HepG2 (cell line): Measurements from ENCODE around the gene STUB1. TPM values are rescaled to one million over a fixed set of nuclear protein-coding genes. Genes with fewer than 3 reads are reported as not detected.

Experiments
- ATF2 ChIP-seq: sonication (generic); formaldehyde crosslinking; IDR thresholded peaks from 2 replicates; pipeline ENCODE4 v1.4.0; 2020; ENCODE audit warnings: missing genetic modification reagents
- CAMTA2 ChIP-seq: sonication (generic); formaldehyde crosslinking; IDR thresholded peaks from 2 replicates; pipeline ENCODE4 v1.4.0; 2020; ENCODE audit warnings: mild to moderate bottlenecking, missing genetic modification reagents, borderline replicate concordance
- ETV5 ChIP-seq: IDR thresholded peaks from 2 replicates; pipeline ENCODE4 v1.6.1; 2018; ENCODE audit warnings: missing biosample characterization, missing genetic modification reagents, inconsistent platforms, borderline replicate concordance
- KLF11 ChIP-seq: IDR thresholded peaks from 2 replicates; pipeline ENCODE4 v1.6.1; 2016; ENCODE audit warnings: missing compliant biosample characterization
- MYPOP ChIP-seq: sonication (generic); formaldehyde crosslinking; IDR thresholded peaks from 2 replicates; pipeline ENCODE4 v1.8.1; 2023; ENCODE audit warnings: mild to moderate bottlenecking, moderate library complexity, missing genetic modification reagents
- SNAPC5 ChIP-seq: sonication (generic); formaldehyde crosslinking; IDR thresholded peaks from 2 replicates; pipeline ENCODE4 v1.8.1; 2023; ENCODE audit warnings: mild to moderate bottlenecking, missing genetic modification reagents, borderline replicate concordance
- ZBTB46 ChIP-seq: sonication (generic); formaldehyde crosslinking; IDR thresholded peaks from 2 replicates; pipeline ENCODE4 v1.4.0; 2020; ENCODE audit warnings: mild to moderate bottlenecking, missing genetic modification reagents, borderline replicate concordance
- ZFP41 ChIP-seq: sonication (generic); formaldehyde crosslinking; IDR thresholded peaks from 2 replicates; pipeline ENCODE4 v1.4.0; 2020; ENCODE audit warnings: mild to moderate bottlenecking, missing genetic modification reagents, borderline replicate concordance
- ZNF318 ChIP-seq: sonication (generic); formaldehyde crosslinking; IDR thresholded peaks from 2 replicates; pipeline ENCODE4 v1.4.0; 2020; ENCODE audit warnings: mild to moderate bottlenecking, missing genetic modification reagents
- ZNF691 ChIP-seq: sonication (generic); formaldehyde crosslinking; IDR thresholded peaks from 2 replicates; pipeline ENCODE4 v1.4.0; 2020; ENCODE audit warnings: missing genetic modification reagents, low read depth, mild to moderate bottlenecking, borderline replicate concordance
- ZNF75D ChIP-seq: sonication (generic); formaldehyde crosslinking; IDR thresholded peaks from 2 replicates; pipeline ENCODE4 v1.8.1; 2023; ENCODE audit warnings: missing genetic modification reagents, mild to moderate bottlenecking, borderline replicate concordance
- ZSCAN22 ChIP-seq: sonication (generic); formaldehyde crosslinking; IDR thresholded peaks from 2 replicates; pipeline ENCODE4 v1.4.0; 2020; ENCODE audit warnings: mild to moderate bottlenecking, missing genetic modification reagents
- polyA plus RNA-seq, 8 experiments: library from polyadenylated mRNA; depleted of rRNA in 3 of 8; stranded (reverse) in 7 of 8; unstranded in 1 of 8; fragments of >200 nt; fragmentation: Illumina TruSeq in 4 of 8; extraction: Trizol in 4 of 8; gene quantifications; 2 replicates each; pipeline versions ENCODE4 v1.2.1 to v1.2.3, GENCODE V29; 2011 to 2016; ENCODE audit warnings: low read depth in 4 of 8, missing spikeins in 1 of 8, mixed read lengths in 1 of 8; ENCODE audit not compliant: insufficient read depth in 1 of 8
- total RNA-seq, 5 experiments: library from RNA; depleted of rRNA; stranded (reverse); fragments of >200 nt; fragmentation: Illumina TruSeq; extraction: Trizol; gene quantifications; 2 replicates each; pipeline ENCODE4 v1.2.3, GENCODE V29; 2016; ENCODE audit warnings: low read depth in 1 of 5

Gene STUB1
- total and polyA plus RNA-seq, 2 of the 13 experiments (the other 11 are each of a cell fraction or from before 2014, with no cell fraction given), result 52.9 to 78.2 TPM

- TF ChIP-seq CAMTA2 (0 out of 2 replicates have a peak, but pooled peaks have one; percentile 52), ETV5 (CRISPR knock-in tag) (peak; percentile 66), ZSCAN22 (no peak), ZNF75D (CRISPR knock-in tag) (no peak), ZNF691 (CRISPR knock-in tag) (no peak; the same call in 1 of the 2 replicates), ZNF318 (CRISPR knock-in tag) (peak; percentile 57; the same call in 1 of the 2 replicates), ATF2 (CRISPR knock-in tag) (0 out of 2 replicates have a peak, but pooled peaks have one; percentile 24), MYPOP (CRISPR knock-in tag) (0 out of 2 replicates have a peak, but pooled peaks have one; percentile 47), KLF11 (CRISPR knock-in tag) (no peak), SNAPC5 (no peak), ZBTB46 (CRISPR knock-in tag) (no peak), ZFP41 (no peak; the same call in 1 of the 2 replicates)
These were observed 37.8 kb upstream of the STUB1 start (continued) for GRCh38 chr16:642189-643049.
